ENCODE measurements around the gene KIF6. TPM values are rescaled to one million over a fixed set of nuclear protein-coding genes. Genes with fewer than 3 reads are reported as not detected.

Gene KIF6
- total RNA-seq, 1 donor from 2014 or later, result 0.78 TPM

DNA sequence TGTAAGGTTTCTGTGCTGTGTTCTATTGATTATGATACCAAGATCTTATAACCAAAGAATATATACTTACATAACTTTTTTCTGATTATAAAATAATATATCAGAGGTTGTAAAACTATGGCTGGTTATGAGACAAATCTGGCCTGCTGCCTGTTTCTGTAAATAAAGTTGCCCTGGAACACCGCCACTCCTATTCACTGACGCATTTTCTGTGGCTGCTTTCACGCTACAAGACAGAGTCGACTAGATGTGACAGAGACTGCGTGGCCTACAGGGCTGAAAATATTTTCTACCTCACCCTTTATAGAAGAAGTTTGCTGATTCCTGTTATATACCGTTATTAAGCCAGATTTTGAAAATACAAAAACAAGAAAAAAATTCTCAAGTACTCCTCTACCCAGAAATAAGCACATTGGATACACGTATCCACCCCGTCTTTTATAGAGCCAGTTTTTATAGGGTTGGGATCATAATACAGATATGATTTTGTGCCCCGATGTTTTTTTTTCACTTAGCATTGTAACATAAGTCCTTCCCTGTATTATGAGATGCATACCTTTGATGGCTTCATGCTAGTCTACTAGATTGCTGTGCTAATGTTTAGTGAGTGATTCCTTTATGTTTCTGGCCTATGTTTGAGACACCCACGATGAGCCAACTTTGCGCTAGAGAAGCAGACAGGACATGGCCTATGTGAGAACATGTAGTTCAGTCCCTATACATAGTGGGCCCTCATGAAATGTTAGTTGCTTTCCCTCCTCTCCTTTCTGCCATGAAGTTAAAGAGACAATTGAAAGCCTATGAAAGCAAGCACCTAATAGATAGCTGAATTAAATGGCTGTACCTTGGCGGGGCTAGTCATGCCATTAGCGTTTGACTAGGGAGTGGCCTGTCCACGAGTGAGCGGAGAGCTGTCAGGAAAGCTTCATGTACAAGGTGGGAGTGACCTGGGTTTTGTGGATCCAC, 304.6 kb downstream of the KIF6 start:
- DNase-seq (ENCODE audit: low spot score), result no peak

DNA sequence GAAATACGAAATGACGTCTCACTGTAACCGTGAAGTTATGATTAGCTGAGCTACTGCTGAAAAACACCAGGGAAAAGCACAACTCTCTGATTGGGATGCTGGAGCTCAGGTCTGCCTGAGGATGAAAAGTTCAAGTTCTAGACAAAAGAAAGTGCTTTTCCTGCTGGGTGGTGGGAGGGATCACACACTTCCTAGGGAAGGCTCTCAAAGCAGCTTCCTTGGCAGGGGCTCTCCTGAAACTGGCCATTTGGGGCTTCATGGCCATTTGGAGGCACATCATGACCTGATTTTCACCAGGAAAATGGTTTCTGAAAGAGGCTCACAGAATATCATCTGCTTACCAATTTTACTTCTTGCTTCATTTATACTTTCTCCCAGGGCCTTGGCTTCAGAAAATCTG, 305.6 kb downstream of the KIF6 start:
- no peak for DNase-seq (ENCODE audit: low spot score)

DNA sequence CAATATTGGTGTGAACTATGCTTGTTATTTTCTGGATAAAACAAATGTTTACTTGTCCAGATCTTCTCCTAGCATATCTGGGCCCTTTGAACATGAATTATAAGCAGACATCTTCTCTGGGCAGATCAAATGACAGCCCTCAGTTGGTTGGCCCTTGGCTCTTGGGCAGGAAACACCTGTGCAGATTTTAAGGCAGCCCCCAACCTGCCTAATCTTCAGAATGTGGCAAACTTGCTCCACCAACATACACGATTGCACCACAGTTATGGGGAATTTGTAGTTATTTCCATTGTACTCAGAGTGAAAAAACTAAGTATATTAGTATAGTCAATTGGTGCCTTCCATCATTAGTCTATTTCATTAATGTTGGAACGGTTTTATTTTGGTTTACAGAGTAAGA, 307.8 kb downstream of the KIF6 start:
- no peak for DNase-seq (ENCODE audit: low spot score)

DNA sequence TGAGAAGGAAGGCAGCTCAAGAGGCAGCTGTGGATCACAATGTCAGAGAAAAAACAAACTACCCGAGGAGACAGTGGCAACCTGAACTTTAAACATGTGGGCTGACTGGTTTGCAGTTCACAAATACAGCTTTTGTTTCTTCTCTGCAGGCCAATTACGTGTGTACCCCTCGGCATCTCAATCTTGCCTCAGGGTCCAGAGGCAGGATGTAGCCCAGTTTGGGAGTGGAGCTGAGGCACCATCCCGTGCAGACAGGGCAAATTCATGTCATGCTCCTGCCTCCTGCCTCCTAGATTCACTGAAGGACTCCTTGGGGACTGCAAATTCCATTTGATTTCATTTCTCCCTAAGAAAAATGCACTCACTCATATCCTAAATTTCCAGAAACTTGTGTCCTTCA, 308.5 kb downstream of the KIF6 start:
- no peak for DNase-seq (ENCODE audit: low spot score)

- no peak for DNase-seq (ENCODE audit: low spot score)
Observed at GRCh38 chr6:39416026-39416425, 309.2 kb downstream of the KIF6 start.

- no peak for DNase-seq (ENCODE audit: low spot score)
Observed at GRCh38 chr6:39415482-39415881, 309.7 kb downstream of the KIF6 start.

- no peak for DNase-seq (ENCODE audit: low spot score)
Observed at GRCh38 chr6:39411465-39411864, 313.7 kb downstream of the KIF6 start.

GRCh38 chr6:39411001-39411400, 314.2 kb downstream of the KIF6 start:
- DNase-seq (ENCODE audit: low spot score), result no peak

DNA sequence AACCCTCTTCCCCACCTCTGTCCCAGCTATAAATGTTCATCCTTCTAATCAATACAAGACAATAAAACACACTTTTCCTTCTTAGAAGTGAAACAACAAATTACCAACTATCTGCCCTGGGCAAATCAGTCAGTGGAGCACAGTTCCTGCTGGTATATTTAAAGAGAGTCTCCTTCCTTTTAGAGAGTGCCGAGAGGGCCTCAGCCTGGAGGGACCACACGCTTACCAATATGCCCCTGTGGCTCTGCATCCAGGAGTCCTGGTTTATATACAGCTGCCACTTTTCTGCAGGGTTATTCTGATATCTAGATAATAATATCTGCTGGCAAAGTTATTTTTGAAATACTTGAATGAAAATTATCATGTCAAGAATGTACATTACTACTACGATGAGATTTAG, 315.3 kb downstream of the KIF6 start:
- no peak for DNase-seq (ENCODE audit: low spot score)

- DNase-seq (ENCODE audit: low spot score), result no peak
Observed at GRCh38 chr6:39407446-39407993, 317.7 kb downstream of the KIF6 start.

DNA sequence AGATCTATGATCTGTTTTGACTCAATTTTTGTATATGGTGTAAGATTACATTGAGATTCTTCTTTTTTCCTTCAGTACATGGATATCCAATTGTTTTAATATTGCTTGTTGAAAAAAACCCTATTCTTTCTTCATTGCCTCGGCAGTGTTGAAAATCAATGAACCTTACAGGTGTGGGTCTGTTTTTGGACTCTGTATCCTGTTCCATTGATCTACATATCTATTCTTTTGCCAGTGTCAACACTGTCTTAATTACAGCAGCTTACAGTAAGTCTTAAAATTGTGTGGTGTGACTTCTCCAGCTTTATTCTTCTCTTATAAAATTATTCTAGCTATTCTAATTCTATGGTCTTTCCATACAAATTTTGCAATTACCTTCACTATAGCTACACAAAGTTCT, 320.9 kb downstream of the KIF6 start:
- DNase-seq (ENCODE audit: low spot score), result no peak

DNA sequence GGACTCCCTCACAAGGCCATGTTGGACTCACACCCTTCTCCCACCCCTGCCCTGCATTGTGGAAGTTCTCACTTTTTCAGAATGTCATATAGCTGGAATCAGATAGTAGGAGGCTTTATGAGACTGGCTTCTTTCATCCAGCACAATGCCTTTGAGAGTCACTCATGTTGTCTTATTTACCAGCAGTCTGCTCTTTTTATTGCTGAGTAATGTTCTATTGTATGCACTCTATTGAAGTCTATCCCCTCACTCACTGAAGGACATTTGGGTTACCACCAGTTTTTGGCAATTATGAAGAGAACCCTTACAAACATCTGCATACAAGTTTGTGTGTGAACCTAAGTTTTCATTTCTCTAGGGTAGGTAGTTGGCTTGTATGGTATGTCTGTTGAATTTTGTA, 321.9 kb downstream of the KIF6 start:
- no peak for DNase-seq (ENCODE audit: low spot score)

DNA sequence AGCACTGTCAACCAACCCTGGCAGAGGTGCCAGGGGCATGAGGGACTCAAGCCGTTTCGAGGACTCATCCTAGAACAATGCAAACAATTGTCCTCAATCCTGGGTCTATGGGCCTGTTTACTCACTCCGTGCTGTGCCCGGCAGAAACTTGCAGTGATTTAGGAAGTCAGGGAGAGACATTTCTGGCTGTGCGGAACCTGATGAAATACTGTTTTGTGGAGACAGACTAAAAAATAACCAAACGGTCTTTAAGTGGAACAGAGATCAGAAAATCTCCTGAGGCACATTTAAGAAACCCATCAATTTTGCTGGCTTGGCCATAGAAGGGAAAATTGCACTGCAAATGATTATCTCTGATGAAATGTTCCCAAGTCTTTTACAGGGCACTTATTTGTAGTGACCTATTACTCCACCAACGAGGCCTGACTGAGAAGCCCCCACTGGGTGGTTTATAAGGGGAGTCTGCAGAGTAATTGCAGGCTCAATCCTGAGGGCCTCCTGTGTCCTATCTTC, 322.9 kb downstream of the KIF6 start:
- no peak for DNase-seq (ENCODE audit: low spot score)

DNA sequence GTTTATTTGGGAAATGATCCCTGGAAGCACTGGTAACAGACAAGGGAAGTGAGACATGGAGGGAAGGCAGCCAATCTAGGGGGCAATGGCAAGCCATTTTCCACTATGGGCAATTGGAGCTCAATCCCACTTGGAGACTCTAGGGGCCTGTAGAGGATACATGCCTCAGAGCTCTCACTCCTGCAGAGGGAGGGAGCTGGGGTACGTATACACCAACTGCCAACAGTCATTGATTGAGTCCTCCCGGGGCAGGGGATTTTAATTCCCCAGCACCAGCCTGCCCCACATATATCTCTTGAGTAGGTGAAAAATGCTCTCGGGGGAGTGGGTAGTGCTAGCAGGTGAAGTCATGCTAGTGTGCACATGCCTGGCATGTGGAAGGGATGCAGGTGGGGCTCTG, 323.8 kb downstream of the KIF6 start:
- DNase-seq (ENCODE audit: low spot score), result no peak

DNA sequence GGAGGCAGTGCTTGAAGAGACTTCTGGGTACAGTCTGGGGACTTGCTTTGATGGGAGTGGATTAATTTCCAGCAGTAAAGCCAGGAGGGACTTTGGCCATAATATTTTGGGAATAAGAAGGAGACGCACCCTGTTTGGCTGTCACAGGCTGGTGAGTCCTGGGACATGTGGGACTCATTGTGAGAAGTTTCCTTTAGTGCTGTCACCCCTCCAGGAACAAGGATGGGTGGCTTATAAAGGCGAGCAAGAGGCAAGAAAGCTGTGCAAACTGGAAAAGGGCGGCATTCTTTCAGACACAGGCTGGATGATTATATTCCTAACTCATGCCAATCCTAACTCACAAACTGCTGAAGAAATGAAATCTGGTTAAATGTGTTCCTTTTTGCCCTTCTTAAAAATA, 325.2 kb downstream of the KIF6 start:
- DNase-seq (ENCODE audit: low spot score), result no peak

DNA sequence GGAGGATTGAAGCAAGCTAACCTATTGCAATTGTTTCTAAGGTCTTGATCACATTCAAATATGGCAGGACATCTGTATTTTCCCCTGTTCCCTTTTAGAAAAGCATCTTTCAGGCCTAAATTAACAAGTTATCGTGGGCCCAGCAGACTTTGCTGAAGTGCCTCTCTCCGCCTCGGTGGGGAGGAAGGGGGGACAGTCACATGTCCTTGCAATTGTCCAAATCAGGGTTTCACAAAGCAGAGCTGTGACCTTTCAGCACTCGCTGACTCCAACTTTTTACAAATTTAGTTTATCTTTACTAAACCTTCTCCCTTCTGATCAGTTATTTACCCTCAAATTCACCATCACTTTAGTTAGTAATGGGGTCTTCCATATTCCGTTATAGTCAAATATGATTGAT, 328.4 kb downstream of the KIF6 start:
- no peak for DNase-seq (ENCODE audit: low spot score)

GRCh38 chr6:39393075-39393474, 332.1 kb downstream of the KIF6 start:
- DNase-seq (ENCODE audit: low spot score), result no peak

GRCh38 chr6:39391182-39391581, 334.0 kb downstream of the KIF6 start:
- DNase-seq (ENCODE audit: low spot score), result no peak

- DNase-seq (ENCODE audit: low spot score), result no peak
Observed at GRCh38 chr6:39389484-39389767, 335.8 kb downstream of the KIF6 start.

DNA sequence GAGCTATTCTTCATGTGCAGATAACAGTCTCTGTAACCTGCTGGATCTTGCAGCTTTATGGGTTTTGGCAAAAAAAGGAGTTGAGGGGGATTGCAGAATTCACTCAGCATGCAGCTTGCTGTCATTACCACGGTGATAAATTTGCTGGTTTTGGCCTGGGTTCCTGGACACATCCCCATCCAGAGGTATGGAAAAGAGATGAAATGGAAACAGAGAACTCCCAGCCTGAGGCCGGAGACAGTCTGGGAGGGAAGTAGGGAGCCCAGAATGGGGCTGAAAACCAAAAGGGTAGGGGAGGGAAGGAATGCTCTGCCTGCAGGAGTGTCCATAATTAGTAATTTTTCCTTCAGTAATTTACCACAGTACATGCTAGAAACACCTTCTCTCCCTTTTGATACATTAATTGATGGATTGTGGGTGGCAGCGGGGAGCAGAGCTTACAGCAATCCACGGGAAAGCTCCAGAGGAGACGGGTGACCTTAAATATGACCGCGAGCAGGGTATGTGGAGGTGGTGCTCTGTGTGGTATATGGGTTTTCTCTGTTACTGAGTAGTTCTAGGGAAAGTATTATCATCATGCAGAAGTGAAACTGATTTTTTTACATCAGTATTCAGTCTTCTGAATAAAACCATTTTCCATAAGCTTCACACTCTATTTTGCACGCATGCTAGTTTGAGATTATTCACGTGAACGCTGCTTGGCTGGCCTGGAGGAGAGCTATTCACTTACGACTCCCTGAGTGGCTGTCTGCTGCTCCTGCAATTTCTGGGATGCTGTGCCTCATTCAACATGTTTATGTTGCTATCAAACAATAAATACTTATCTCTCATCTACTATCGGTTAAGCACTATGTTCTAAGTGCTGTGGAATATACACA, 336.4 kb downstream of the KIF6 start:
- DNase-seq (ENCODE audit: low spot score), result no peak

DNA sequence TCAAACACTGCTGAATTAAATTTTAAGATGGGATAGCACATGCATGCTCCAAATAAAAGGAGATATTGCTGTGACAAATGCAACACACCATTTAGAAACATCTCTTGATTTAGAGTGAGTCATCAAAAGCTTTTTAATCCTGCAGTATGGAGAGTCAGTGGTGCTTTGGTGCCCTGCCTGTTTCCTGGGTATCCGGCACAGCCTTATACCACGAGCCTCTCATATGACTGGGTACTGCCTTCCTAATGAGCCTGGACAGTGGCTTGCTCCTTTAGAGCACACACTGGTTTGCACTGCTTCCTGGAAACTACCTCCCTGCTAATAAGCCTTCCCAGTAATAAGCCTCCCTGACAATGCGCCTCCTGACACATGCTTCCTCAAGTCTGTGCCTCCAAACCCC, 337.4 kb downstream of the KIF6 start:
- no peak for DNase-seq (ENCODE audit: low spot score)

- DNase-seq (ENCODE audit: low spot score), result no peak
Observed at GRCh38 chr6:39386487-39386886, 338.7 kb downstream of the KIF6 start.
